ENCODE data around the gene TMCC3. TPM values are rescaled to one million over a fixed set of nuclear protein-coding genes. Genes with fewer than 3 reads are reported as not detected.

Gene TMCC3
- total and polyA plus RNA-seq, 8 donors = 0.58 to 14.3 (median 5.0) TPM

DNA sequence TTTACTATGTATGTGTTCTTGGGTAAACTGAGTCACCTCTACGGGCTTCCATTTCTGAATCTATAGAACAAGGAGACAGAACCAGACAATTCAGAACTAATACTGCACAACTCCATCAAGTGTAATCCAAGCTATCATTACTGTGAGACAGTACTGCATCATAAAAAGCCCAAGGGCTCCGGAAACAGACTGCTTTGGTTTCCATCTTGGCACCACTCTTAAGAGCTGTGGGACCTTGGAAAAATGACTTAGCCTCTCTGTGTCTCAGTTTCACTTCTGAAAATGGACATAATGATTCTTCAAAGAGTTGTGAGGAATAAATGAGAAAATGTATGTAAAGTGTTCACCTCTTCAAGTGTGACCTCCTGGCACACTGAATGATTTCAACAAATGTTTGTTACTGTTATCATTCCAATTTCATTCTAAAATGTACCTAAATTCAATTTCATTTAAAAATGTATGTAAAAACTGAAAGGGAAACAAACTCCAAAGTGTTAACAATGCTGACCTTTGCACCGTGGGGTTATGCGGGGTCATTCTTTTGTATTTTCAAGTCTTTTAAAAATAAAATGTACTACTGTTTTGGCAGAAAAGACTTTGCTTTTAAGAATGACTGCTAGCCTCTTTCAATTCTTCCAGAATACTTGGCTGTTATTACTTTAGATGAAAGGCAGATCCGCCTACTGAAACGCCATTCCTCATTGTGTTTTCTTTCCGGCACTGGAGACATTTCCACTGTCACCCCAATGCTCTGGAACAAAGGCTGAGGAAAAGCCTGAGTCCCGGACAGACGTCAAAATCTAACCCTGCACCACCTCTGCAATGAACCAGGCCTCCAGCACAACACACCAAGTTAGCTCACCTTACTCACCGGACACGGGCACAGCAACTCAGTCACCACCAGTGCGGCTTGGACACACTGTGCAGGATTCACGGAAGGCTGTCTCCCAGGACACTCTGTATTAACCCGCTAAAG is 62.8 kb downstream of the TMCC3 start:
- H3K4me1 ChIP-seq = peaks cover 10 to 51% (median 30%) of the 10 kb centered on the region in 4 donors
- DNase-seq = no peak
- TF ChIP-seq POLR2A (IDR thresholded peaks at IDR 0.05) = no peak
- TF ChIP-seq, protein P1, sequence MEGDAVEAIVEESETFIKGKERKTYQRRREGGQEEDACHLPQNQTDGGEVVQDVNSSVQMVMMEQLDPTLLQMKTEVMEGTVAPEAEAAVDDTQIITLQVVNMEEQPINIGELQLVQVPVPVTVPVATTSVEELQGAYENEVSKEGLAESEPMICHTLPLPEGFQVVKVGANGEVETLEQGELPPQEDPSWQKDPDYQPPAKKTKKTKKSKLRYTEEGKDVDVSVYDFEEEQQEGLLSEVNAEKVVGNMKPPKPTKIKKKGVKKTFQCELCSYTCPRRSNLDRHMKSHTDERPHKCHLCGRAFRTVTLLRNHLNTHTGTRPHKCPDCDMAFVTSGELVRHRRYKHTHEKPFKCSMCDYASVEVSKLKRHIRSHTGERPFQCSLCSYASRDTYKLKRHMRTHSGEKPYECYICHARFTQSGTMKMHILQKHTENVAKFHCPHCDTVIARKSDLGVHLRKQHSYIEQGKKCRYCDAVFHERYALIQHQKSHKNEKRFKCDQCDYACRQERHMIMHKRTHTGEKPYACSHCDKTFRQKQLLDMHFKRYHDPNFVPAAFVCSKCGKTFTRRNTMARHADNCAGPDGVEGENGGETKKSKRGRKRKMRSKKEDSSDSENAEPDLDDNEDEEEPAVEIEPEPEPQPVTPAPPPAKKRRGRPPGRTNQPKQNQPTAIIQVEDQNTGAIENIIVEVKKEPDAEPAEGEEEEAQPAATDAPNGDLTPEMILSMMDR (IDR thresholded peaks at IDR 0.05) = no peak
- TF ChIP-seq POLR2AphosphoS5 (IDR thresholded peaks at IDR 0.05) = no peak
- TF ChIP-seq EP300 (IDR thresholded peaks at IDR 0.05) = no peak
- H3K27ac ChIP-seq = peak overlapping the region in 3 of 5 donors; percentile 19 to 38 (median 34)
- H3K9me3 ChIP-seq = no peaks in the 10 kb centered on the region
- H3K36me3 ChIP-seq = no peaks in the 10 kb centered on the region
- intact Hi-C loops (cut with DNase I; ENCODE audit: low total_unique reads) = no loop called here
- H3K27me3 ChIP-seq = no peaks in the 10 kb centered on the region
- 78 to 84% (median 82%) methylated on average over 14 of the region's 14 CpGs for WGBS, 5 donors
- H3K4me3 ChIP-seq = no peak overlapping the region

DNA sequence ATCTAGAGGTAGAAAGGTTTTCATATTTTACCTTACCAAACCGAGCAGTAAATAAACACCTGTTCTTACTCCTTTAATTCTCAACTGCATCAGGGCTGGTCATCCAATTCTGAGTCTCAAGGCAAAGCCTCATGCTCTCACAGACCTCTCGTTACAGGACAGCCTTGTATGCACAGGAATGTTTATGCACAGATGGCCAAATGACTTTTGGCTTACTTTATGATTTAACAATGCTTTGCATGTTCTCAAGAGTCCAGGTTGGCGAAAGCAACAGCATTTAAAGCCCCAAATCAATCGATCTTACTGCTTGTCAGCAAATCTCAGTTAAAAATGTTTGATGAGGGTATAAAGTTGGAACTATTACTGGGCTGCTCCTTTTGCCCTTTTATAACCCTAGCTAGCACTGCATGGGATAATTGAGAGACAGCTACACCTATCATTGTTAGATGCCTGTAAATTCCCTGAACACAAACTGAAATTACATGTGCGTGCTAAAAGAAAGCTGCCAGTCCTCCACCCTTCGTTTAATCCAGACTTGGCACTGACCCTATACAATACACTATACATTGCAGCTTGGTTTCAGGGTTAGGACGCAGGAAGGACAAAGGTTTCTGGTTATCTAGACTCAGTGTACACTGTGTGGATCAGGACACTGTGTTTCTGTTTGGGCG is 63.6 kb downstream of the TMCC3 start:
- H3K4me3 ChIP-seq = no peak overlapping the region
- TF ChIP-seq POLR2AphosphoS5 (IDR thresholded peaks at IDR 0.05) (no peak), EP300 (IDR thresholded peaks at IDR 0.05) (no peak), POLR2A (IDR thresholded peaks at IDR 0.05) (no peak)
- TF ChIP-seq, protein P1 (IDR thresholded peaks at IDR 0.05) = no peak
- peak overlapping the region in 3 of 5 donors; percentile 19 to 38 (median 34) for H3K27ac ChIP-seq
- DNase-seq = no peak
- intact Hi-C loops (cut with DNase I; ENCODE audit: low total_unique reads) = no loop called here
- 25 to 47% (median 29%) methylated on average over 8 of the region's 8 CpGs for WGBS, 5 donors
- peaks cover 10 to 45% (median 29%) of the 10 kb centered on the region in 4 donors for H3K4me1 ChIP-seq
- H3K36me3 ChIP-seq = peaks cover 0 to 7% (median 6%) of the 10 kb centered on the region in 4 donors
- no peaks in the 10 kb centered on the region for H3K27me3 ChIP-seq
- H3K9me3 ChIP-seq = no peaks in the 10 kb centered on the region

DNA sequence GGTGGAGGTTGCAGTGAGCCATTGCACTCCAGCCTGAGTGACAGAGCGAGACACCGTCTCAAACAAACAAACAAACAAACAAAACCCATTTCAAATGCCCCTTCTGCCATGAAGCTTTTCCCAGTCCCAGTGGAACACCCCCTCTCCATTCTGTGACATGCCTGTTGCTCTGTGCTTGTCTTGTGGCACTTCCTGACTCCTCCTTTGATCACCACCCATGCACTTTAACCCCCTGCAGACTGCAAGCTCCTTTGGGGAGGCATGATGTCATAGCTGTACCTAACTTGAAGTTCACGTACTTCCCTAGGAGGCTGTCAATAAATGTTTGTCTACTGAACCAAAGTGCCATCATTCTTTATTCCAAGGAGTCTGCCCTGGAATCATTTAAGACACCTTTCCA is 64.7 kb downstream of the TMCC3 start:
- no peak overlapping the region for H3K4me3 ChIP-seq
- H3K9me3 ChIP-seq = no peaks in the 10 kb centered on the region
- intact Hi-C loops (cut with DNase I; ENCODE audit: low total_unique reads) = no loop called here
- TF ChIP-seq POLR2A (IDR thresholded peaks at IDR 0.05) (no peak), POLR2AphosphoS5 (IDR thresholded peaks at IDR 0.05) (no peak), EP300 (IDR thresholded peaks at IDR 0.05) (no peak)
- TF ChIP-seq, protein P1 (IDR thresholded peaks at IDR 0.05) = no peak
- H3K36me3 ChIP-seq = peaks cover 0 to 16% (median 13%) of the 10 kb centered on the region in 4 donors
- WGBS, 5 donors = 80 to 95% (median 86%) methylated on average over 3 of the region's 3 CpGs
- H3K27ac ChIP-seq = peak overlapping the region in 2 of 5 donors; percentile 19 to 34
- no peaks in the 10 kb centered on the region for H3K27me3 ChIP-seq
- no peak for DNase-seq
- peaks cover 10 to 36% (median 20%) of the 10 kb centered on the region in 4 donors for H3K4me1 ChIP-seq

DNA sequence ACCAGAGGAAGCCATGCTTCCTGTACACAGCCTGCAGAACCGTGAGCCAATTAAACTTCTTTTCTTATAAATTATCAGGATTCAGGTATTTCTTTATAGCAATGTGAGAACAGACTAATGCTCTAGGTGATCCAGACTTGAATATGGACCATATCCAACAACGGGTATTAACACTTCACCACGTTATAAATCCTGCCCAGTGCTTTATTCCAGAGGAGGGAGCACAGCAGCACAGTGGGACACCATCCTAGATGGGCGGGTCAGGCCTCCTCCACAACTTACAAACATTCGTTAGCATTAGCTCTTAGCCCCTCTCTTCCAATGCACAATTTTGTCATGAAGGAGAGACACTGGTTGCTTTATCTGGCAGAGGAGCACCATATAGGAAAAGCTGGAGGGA is 66.0 kb downstream of the TMCC3 start:
- no peaks in the 10 kb centered on the region for H3K27me3 ChIP-seq
- WGBS, 5 donors = 78 to 89% (median 83%) methylated on average over 5 of the region's 5 CpGs
- H3K27ac ChIP-seq = no peak overlapping the region
- TF ChIP-seq EP300 (IDR thresholded peaks at IDR 0.05) (no peak), POLR2A (IDR thresholded peaks at IDR 0.05) (no peak), POLR2AphosphoS5 (IDR thresholded peaks at IDR 0.05) (no peak)
- TF ChIP-seq, protein P1 (IDR thresholded peaks at IDR 0.05) = no peak
- H3K9me3 ChIP-seq = no peaks in the 10 kb centered on the region
- peaks cover 10 to 29% (median 17%) of the 10 kb centered on the region in 4 donors for H3K4me1 ChIP-seq
- intact Hi-C loops (cut with DNase I; ENCODE audit: low total_unique reads) = no loop called here
- DNase-seq = no peak
- H3K36me3 ChIP-seq = peaks cover 0 to 16% (median 15%) of the 10 kb centered on the region in 4 donors
- no peak overlapping the region for H3K4me3 ChIP-seq

Data from stomach (tissue), 9 donors.